ENCODE data around the gene ANKS1A. TPM values are rescaled to one million over a fixed set of nuclear protein-coding genes. Genes with fewer than 3 reads are reported as not detected.

ANKS1A gene
- total RNA-seq, 1 experiment from 2014 or later: 35.0 TPM

- DNase-seq (ENCODE audit: low spot score) (no peak), ATAC-seq (no peak)
- TF ChIP-seq E2F5 (CRISPR knock-in tag; IDR thresholded peaks at IDR 0.05) (no peak), ZNF219 (CRISPR knock-in tag; IDR thresholded peaks at IDR 0.05; ENCODE audit: borderline replicate concordance) (no peak), RELA (CRISPR knock-in tag; IDR thresholded peaks at IDR 0.05; ENCODE audit: borderline replicate concordance) (no peak), OVOL2 (CRISPR knock-in tag; IDR thresholded peaks at IDR 0.05; ENCODE audit: borderline replicate concordance) (no peak), USF2 (CRISPR knock-in tag; IDR thresholded peaks at IDR 0.05) (no peak), RORB (CRISPR knock-in tag; IDR thresholded peaks at IDR 0.05) (no peak), ZBTB21 (CRISPR knock-in tag; IDR thresholded peaks at IDR 0.05; ENCODE audit: borderline replicate concordance) (no peak), SOX15 (CRISPR knock-in tag; IDR thresholded peaks at IDR 0.05) (no peak), ESRRA (CRISPR knock-in tag; IDR thresholded peaks at IDR 0.05; ENCODE audit: borderline replicate concordance) (no peak), STAT6 (CRISPR knock-in tag; conservative IDR thresholded peaks at IDR 0.05; ENCODE audit: low read depth) (no peak), PRDM15 (CRISPR knock-in tag; IDR thresholded peaks at IDR 0.05) (no peak), ERG (CRISPR knock-in tag; IDR thresholded peaks at IDR 0.05) (no peak), NR3C1 (CRISPR knock-in tag; conservative IDR thresholded peaks at IDR 0.05; ENCODE audit: low read depth) (no peak), HMGA2 (CRISPR knock-in tag; IDR thresholded peaks at IDR 0.05) (no peak), ATF1 (CRISPR knock-in tag; IDR thresholded peaks at IDR 0.05) (no peak), JAZF1 (CRISPR knock-in tag; IDR thresholded peaks at IDR 0.05) (no peak), ZNF263 (CRISPR knock-in tag; IDR thresholded peaks at IDR 0.05; ENCODE audit: low read depth) (no peak)
- CTCF ChIA-PET: interaction anchor here (0.9 to 1.9 kb wide), 4 partner anchors 9 to 224 kb away, joined by 4 to 7 read pairs (median 5); no protein-coding TSS in a partner anchor
- no peaks in the 10 kb centered on the region for H3K9me3 Mint-ChIP-seq
- peaks cover 18% of the 10 kb centered on the region for H3K36me3 Mint-ChIP-seq
- POLR2A ChIA-PET: no interaction called here
- H3K27me3 Mint-ChIP-seq (ENCODE audit: low read depth): no peaks in the 10 kb centered on the region
- H3K4me1 Mint-ChIP-seq: peaks cover 39% of the 10 kb centered on the region
- peak overlapping the region; percentile 83 for H3K27ac Mint-ChIP-seq
- no peak overlapping the region for H3K4me3 Mint-ChIP-seq
These were observed 127.7 kb downstream of the ANKS1A start for GRCh38 chr6:35016502-35017321.

All from WTC11 (cell line).